ENCODE measurements around the gene POGZ.
"Not testable (repeated sequence)": the region's sequence is repeated elsewhere in the genome, so short reads cannot be mapped to it uniquely, and the experiment has no call there.

The POGZ gene

GRCh38 chr1:151411884-151412283 lies 47.4 kb downstream of the POGZ start:
- DNase-seq = no peak

GRCh38 chr1:151408891-151409290 lies 50.4 kb downstream of the POGZ start:
- DNase-seq = no peak

- no peak for DNase-seq
Observed at GRCh38 chr1:151407304-151407703, 52.0 kb downstream of the POGZ start.

- no peak for DNase-seq
Observed at GRCh38 chr1:151406176-151406575, 53.1 kb downstream of the POGZ start.

- no peak for DNase-seq
Observed at GRCh38 chr1:151405187-151405951, 53.9 kb downstream of the POGZ start.

GRCh38 chr1:151403612-151404011 lies 55.7 kb downstream of the POGZ start:
- DNase-seq = no peak

- no peak for DNase-seq
Observed at GRCh38 chr1:151402764-151403163, 56.5 kb downstream of the POGZ start.

GRCh38 chr1:151401860-151402259 lies 57.4 kb downstream of the POGZ start:
- no peak for DNase-seq

GRCh38 chr1:151401125-151401788 lies 58.0 kb downstream of the POGZ start:
- no peak for DNase-seq

- DNase-seq = peak; percentile 49
Observed at GRCh38 chr1:151399324-151400171, 59.7 kb downstream of the POGZ start, which contains the start of gene PSMB4. Gene PSMB4, plus strand, starts transcription at chr1:151399573. Its CDS starts 15 bp downstream, at chr1:151399588.

- DNase-seq = not testable (repeated sequence)
Observed at GRCh38 chr1:151396265-151396664, 63.0 kb downstream of the POGZ start.

GRCh38 chr1:151393583-151393982 lies 65.7 kb downstream of the POGZ start:
- no peak for DNase-seq

- no peak for DNase-seq
Observed at GRCh38 chr1:151391079-151391563, 68.2 kb downstream of the POGZ start.

GRCh38 chr1:151390221-151391078 lies 68.8 kb downstream of the POGZ start:
- DNase-seq = not testable (repeated sequence)

- DNase-seq = no peak
Observed at GRCh38 chr1:151386002-151386401, 73.3 kb downstream of the POGZ start.

GRCh38 chr1:151384584-151384983 lies 74.7 kb downstream of the POGZ start:
- no peak for DNase-seq

- no peak for DNase-seq
Observed at GRCh38 chr1:151377150-151377884, 82.0 kb downstream of the POGZ start.

GRCh38 chr1:151373196-151373595 lies 86.1 kb downstream of the POGZ start:
- no peak for DNase-seq

- peak; percentile 42 for DNase-seq
Observed at GRCh38 chr1:151372058-151372934, 87.0 kb downstream of the POGZ start, which contains the start of gene SELENBP1. Gene SELENBP1, minus strand, starts transcription at chr1:151372705. Its CDS starts 64 bp downstream, at chr1:151372641.

- peak; percentile 30 for DNase-seq
Observed at GRCh38 chr1:151371370-151372057, 87.8 kb downstream of the POGZ start.

Measured in NCI-H1417 treated with DMSO at 0.1 percent for 48 hours (cell line).